ENCODE data around the gene IFITM2.
A peak's percentile ranks its signal among the peaks of the same experiment; 100 is the strongest.
"Not testable (repeated sequence)": the region's sequence is repeated elsewhere in the genome, so short reads cannot be mapped to it uniquely, and the experiment has no call there.

IFITM2 gene

GRCh38 chr11:285894-286220 lies 21.8 kb upstream of the IFITM2 start:
- H3K4me1 Mint-ChIP-seq (ENCODE audit: low read depth), result peaks cover 42% of the 10 kb centered on the region
- intact Hi-C loops (cut with micrococcal nuclease), result no loop called here
- peaks cover 87% of the 10 kb centered on the region for H3K27me3 Mint-ChIP-seq
- H3K36me3 Mint-ChIP-seq (ENCODE audit: low read depth), result no peaks in the 10 kb centered on the region
- no peak overlapping the region for H3K27ac Mint-ChIP-seq
- no peaks in the 10 kb centered on the region for H3K9me3 Mint-ChIP-seq
- no peak overlapping the region for H3K4me3 Mint-ChIP-seq

GRCh38 chr11:286977-287820 lies 20.4 kb upstream of the IFITM2 start:
- H3K36me3 Mint-ChIP-seq (ENCODE audit: low read depth); H3K4me3 Mint-ChIP-seq; H3K27ac Mint-ChIP-seq; H3K9me3 Mint-ChIP-seq; intact Hi-C loops (cut with micrococcal nuclease): not testable (repeated sequence)
- Mint-ChIP-seq H3K4me1 (ENCODE audit: low read depth) (peaks cover 29% of the 10 kb centered on the region), H3K27me3 (peaks cover 81% of the 10 kb centered on the region)

GRCh38 chr11:287821-288477 lies 19.7 kb upstream of the IFITM2 start:
- Mint-ChIP-seq H3K27ac (peak overlapping the region; percentile 23), H3K36me3 (ENCODE audit: low read depth) (no peaks in the 10 kb centered on the region), H3K4me3 (peak overlapping the region; percentile 69), H3K9me3 (no peaks in the 10 kb centered on the region), H3K27me3 (peaks cover 75% of the 10 kb centered on the region), H3K4me1 (ENCODE audit: low read depth) (peaks cover 21% of the 10 kb centered on the region)
- intact Hi-C loops (cut with micrococcal nuclease), result no loop called here

GRCh38 chr11:288478-289397 lies 18.9 kb upstream of the IFITM2 start, which contains the start of gene PGGHG:
Gene PGGHG, plus strand, starts transcription at chr11:289126. Its CDS starts 691 bp downstream, at chr11:289817.
- Mint-ChIP-seq H3K27me3 (peaks cover 68% of the 10 kb centered on the region), H3K36me3 (ENCODE audit: low read depth) (no peaks in the 10 kb centered on the region), H3K27ac (peak within 1 kb of the TSS; percentile 49), H3K4me3 (peak within 1 kb of the TSS; percentile 69), H3K9me3 (no peaks in the 10 kb centered on the region), H3K4me1 (ENCODE audit: low read depth) (peaks cover 21% of the 10 kb centered on the region)
- intact Hi-C loops (cut with micrococcal nuclease), result no loop called here

- Mint-ChIP-seq H3K27ac (peak overlapping the region; percentile 49), H3K4me3 (peak overlapping the region; percentile 46), H3K9me3 (no peaks in the 10 kb centered on the region), H3K36me3 (ENCODE audit: low read depth) (no peaks in the 10 kb centered on the region), H3K27me3 (peaks cover 63% of the 10 kb centered on the region), H3K4me1 (ENCODE audit: low read depth) (peaks cover 25% of the 10 kb centered on the region)
- intact Hi-C loops (cut with micrococcal nuclease), result no loop called here
Measured at GRCh38 chr11:289398-289711, 18.3 kb upstream of the IFITM2 start.

GRCh38 chr11:289712-290620 lies 17.6 kb upstream of the IFITM2 start:
- Mint-ChIP-seq H3K4me3 (peak overlapping the region; percentile 46), H3K36me3 (ENCODE audit: low read depth) (no peaks in the 10 kb centered on the region), H3K27me3 (peaks cover 63% of the 10 kb centered on the region), H3K4me1 (ENCODE audit: low read depth) (peaks cover 25% of the 10 kb centered on the region), H3K27ac (peak overlapping the region; percentile 49), H3K9me3 (no peaks in the 10 kb centered on the region)
- intact Hi-C loops (cut with micrococcal nuclease), result no loop called here

- peaks cover 63% of the 10 kb centered on the region for H3K27me3 Mint-ChIP-seq
- no peak overlapping the region for H3K27ac Mint-ChIP-seq
- peaks cover 25% of the 10 kb centered on the region for H3K4me1 Mint-ChIP-seq (ENCODE audit: low read depth)
- H3K4me3 Mint-ChIP-seq, result no peak overlapping the region
- H3K9me3 Mint-ChIP-seq, result no peaks in the 10 kb centered on the region
- H3K36me3 Mint-ChIP-seq (ENCODE audit: low read depth), result no peaks in the 10 kb centered on the region
- intact Hi-C loops (cut with micrococcal nuclease), result no loop called here
Measured at GRCh38 chr11:290621-291231, 16.9 kb upstream of the IFITM2 start.

GRCh38 chr11:291281-292210 lies 16.1 kb upstream of the IFITM2 start:
- intact Hi-C loops (cut with micrococcal nuclease), result no loop called here
- H3K9me3 Mint-ChIP-seq, result no peaks in the 10 kb centered on the region
- no peaks in the 10 kb centered on the region for H3K36me3 Mint-ChIP-seq (ENCODE audit: low read depth)
- peaks cover 25% of the 10 kb centered on the region for H3K4me1 Mint-ChIP-seq (ENCODE audit: low read depth)
- H3K4me3 Mint-ChIP-seq, result no peak overlapping the region
- no peak overlapping the region for H3K27ac Mint-ChIP-seq
- H3K27me3 Mint-ChIP-seq, result peaks cover 64% of the 10 kb centered on the region

- Mint-ChIP-seq H3K27me3 (peaks cover 63% of the 10 kb centered on the region), H3K27ac (no peak overlapping the region), H3K4me1 (ENCODE audit: low read depth) (peaks cover 31% of the 10 kb centered on the region), H3K4me3 (no peak overlapping the region), H3K36me3 (ENCODE audit: low read depth) (no peaks in the 10 kb centered on the region), H3K9me3 (no peaks in the 10 kb centered on the region)
- intact Hi-C loops (cut with micrococcal nuclease), result no loop called here
Measured at GRCh38 chr11:292211-293121, 15.2 kb upstream of the IFITM2 start.

- no peak overlapping the region for H3K4me3 Mint-ChIP-seq
- H3K27ac Mint-ChIP-seq, result peak overlapping the region; percentile 26
- H3K4me1 Mint-ChIP-seq (ENCODE audit: low read depth), result peaks cover 30% of the 10 kb centered on the region
- no peaks in the 10 kb centered on the region for H3K36me3 Mint-ChIP-seq (ENCODE audit: low read depth)
- H3K9me3 Mint-ChIP-seq, result no peaks in the 10 kb centered on the region
- peaks cover 63% of the 10 kb centered on the region for H3K27me3 Mint-ChIP-seq
- intact Hi-C loops (cut with micrococcal nuclease), result no loop called here
Measured at GRCh38 chr11:293271-293851, 14.3 kb upstream of the IFITM2 start.
